HG03025 (cell line): ENCODE data around the gene R3HDM4.

Source experiments
- ATAC-seq: cut with Tn5 transposase; IDR thresholded peaks from one replicate; pipeline ENCODE4 v1.9.1; 2021; ENCODE audit warnings: mild to moderate bottlenecking, moderate library complexity; ENCODE audit not compliant: unreplicated experiment, low FRiP score

R3HDM4 gene

GRCh38 chr19:932648-933552 lies 19.9 kb upstream of the R3HDM4 start:
- no peak for ATAC-seq

GRCh38 chr19:931860-932647 lies 19.0 kb upstream of the R3HDM4 start:
- ATAC-seq: no peak

- ATAC-seq: no peak
Observed at GRCh38 chr19:929891-930258, 16.9 kb upstream of the R3HDM4 start.

- no peak for ATAC-seq
Observed at GRCh38 chr19:929203-929890, 16.3 kb upstream of the R3HDM4 start.

GRCh38 chr19:928471-929202 lies 15.6 kb upstream of the R3HDM4 start:
- ATAC-seq: no peak

- no peak for ATAC-seq
Observed at GRCh38 chr19:927780-928401, 14.9 kb upstream of the R3HDM4 start.

GRCh38 chr19:927351-927779 lies 14.3 kb upstream of the R3HDM4 start:
- ATAC-seq: no peak

- no peak for ATAC-seq
Observed at GRCh38 chr19:926589-927350, 13.8 kb upstream of the R3HDM4 start.

- no peak for ATAC-seq
Observed at GRCh38 chr19:926323-926588, 13.2 kb upstream of the R3HDM4 start.

GRCh38 chr19:925526-926322 lies 12.7 kb upstream of the R3HDM4 start, which contains the start of gene ARID3A:
ARID3A (plus strand) TSS chr19:926035; CDS start chr19:929529, 3,494 bp downstream.
- ATAC-seq: no peak

GRCh38 chr19:925087-925525 lies 12.1 kb upstream of the R3HDM4 start:
- ATAC-seq: no peak

- ATAC-seq: no peak
Observed at GRCh38 chr19:924553-925086, 11.6 kb upstream of the R3HDM4 start.

- no peak for ATAC-seq
Observed at GRCh38 chr19:920051-920864, 7.2 kb upstream of the R3HDM4 start.

GRCh38 chr19:919199-920050 lies 6.4 kb upstream of the R3HDM4 start:
- ATAC-seq: no peak

GRCh38 chr19:918481-919198 lies 5.6 kb upstream of the R3HDM4 start:
- ATAC-seq: no peak

GRCh38 chr19:918152-918437 lies 5.1 kb upstream of the R3HDM4 start:
- no peak for ATAC-seq
